AML-193 (cell line): ENCODE results near the gene DTNB.
A peak's percentile ranks its signal among the peaks of the same experiment; 100 is the strongest.

Experiments
- DNase-seq, 2 experiments: peaks; one replicate each; lab custom pipeline; 2025; lab: John Stamatoyannopoulos, UW

DTNB gene

DNA sequence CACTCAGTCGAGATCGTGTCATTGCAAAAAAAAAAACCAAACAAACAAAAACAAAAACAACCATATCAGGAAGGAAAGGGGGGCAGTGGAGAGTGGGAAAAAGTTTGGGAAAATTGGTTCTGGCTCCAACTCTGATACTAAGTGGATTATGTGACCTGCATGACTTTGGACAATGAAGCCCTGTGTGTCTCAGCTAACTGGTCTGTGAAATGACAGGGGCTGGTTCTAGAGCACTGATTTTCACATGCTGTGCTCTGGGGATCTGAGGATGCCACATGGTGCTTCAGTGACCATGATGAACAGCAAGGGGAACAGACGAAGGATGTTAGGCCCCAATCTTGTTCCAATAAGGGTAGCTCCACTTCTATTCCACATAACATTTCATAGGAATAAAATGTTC lies 174.2 kb downstream of the DTNB start:
- no peak for DNase-seq

DNA sequence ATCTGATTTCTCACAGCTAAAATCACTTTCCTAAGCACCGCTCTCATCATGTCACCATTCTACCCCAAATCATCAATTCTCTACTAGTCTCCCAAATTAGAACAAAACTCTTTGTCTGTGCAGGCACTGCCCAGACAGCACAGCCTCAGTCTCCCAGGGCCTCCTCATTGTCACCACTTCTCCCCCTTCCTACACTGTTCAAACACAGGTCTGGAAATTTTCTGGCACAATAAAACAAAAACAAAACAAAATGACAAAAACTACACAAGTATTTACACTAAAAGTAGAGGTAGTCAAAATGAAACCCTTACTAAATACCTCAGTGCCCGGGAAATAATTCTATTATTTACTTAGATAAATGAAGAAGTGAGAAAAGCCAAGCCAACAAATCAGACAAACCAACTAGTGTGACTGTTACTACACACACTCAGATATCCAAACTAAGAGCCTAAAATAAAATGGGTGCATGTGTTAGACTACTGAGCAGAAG lies 175.4 kb downstream of the DTNB start:
- no peak for DNase-seq

DNA sequence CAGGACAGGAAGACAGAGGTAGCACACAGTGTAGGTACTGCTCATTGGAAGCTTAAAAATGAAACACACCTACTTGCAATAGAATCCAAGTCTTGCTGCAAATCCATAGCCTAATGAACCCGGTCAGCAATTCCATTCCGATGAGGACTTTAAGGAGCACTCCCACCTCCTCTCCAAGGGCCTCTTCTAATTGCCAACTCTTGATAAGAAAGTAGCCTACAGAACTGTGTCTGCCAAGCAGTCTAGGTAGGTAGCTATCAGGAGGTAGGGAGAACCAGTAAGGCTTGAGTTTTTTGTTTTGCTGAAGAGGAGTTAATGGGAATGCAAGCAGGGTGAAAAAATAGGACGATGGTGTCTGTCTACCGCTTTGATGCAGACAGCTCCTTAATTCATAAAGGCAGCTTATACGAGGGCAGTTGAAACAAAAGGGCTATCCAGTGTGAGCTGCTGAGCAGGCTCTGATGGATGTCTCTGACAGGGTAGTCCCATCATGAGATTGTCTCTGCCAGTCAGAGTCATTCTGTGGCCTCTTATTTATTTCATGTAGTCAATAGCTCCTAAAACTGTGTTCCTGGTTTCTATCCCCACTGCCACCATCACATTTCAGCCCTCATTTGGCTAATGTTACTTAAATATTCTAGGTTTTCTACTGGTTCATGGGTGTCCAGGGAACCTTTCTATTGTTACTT lies 176.0 kb downstream of the DTNB start:
- no peak for DNase-seq

DNA sequence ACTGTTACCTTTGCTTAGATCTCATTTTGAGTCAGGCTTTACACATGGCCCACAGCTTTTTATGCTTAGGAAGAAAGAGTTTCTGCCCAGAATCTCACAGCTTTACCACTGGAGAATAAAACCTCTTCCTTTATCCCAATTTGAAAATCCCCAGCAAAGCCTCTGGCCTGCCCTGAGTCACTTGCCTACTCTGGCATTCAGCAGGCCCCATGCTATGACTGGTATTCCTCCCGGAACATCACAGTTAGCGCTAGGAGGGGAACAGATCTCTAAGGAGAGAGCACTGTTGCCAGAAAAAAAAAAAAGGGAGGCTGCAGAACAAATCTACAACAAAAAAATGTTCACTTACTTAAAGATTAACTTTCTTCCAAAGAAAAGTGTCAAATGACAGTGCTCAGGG lies 178.8 kb downstream of the DTNB start:
- DNase-seq: no peak

DNA sequence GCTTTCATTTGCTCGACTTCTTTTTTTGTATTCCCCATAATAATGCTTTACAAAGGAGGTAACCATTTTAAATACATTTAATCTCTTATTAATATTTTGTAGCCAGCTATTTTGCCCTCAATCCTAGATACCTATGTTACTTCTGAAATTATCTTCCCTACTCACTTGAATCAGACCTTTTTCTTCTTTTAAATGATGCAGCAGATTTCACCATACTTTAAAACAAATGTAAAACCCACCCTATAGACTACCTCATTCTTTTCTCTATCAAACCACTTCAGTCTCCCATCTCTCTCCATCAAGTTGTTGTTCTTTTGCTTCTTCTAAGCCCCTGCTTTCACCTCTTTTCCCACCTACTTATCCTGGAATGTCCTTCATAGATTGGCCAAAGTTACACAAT lies 180.2 kb downstream of the DTNB start:
- no peak for DNase-seq

DNA sequence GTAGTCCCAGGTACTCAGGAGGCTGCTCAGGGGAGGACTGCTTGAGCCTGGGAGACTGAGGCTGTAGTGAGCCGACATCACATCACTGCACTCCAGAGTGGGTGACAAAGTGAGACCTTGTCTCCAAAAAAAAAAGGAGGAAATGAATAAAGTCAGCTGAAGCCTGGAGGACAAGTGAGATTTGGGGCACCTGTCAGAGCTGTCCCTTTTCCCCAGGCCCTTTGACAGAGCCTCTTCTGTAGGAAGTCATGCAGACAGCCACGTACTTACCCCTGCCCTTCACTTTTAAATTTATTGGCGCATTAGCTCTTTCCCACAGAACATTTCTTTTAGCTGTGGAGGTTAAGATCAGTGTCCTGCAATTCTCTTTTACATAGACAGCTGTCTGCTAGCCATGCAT lies 180.7 kb downstream of the DTNB start:
- no peak for DNase-seq

DNA sequence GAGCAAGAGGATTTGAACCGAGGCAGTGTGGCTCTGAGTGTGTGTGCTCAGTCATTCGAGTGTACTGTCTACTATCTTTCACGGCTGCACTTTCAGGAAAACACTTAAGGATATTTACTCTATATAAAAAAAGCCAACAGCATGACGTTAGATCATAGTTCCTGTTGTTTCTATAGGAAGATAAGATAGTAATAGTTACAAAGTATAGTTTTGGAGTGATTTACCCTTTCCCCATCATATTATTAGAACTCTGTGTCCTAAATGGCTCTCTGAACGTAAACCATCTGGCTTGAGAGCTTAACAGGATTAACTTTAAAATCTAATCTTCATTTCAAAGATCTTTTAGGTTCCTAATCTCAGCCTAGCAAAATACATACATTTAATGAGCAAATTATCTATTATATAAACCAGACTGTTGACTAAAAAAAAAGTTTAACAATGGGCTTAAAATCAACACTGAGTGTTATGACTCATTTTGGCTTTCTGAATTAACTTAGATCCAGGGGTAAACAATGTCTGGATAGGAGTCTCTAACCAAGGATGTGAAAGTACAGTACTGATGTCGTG lies 181.3 kb downstream of the DTNB start:
- DNase-seq: no peak

DNA sequence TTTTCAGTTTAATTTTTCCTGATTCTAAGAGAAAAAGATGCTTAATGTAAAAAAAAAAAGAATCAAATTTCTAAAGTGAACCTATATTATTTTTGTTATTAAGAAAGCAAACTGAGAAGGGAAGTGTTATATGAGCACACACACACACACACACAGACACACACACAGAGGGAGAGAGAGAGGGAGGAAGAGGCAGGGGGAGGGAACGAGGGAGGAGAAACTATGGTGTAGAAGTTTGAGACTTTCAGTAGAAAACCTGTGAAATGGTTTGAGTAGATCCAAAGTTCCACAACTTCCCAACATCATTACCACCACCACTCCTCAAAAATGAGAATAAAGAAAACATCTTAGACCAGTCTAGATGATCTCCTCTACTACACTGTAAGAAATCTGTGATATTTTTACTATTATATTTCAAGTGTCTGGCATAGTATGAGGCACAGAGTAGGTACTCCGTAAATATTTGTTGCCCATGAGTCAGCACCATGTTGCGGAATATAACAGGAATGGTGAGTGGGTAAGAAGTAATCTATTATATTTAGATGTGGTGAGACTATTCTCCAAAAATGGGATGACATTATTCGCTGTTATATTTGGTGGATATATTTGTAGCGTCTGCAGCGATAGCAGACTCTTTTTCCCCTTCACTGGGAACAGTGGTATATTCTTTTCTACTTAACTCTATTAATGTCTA lies 182.2 kb downstream of the DTNB start:
- no peak for DNase-seq

DNA sequence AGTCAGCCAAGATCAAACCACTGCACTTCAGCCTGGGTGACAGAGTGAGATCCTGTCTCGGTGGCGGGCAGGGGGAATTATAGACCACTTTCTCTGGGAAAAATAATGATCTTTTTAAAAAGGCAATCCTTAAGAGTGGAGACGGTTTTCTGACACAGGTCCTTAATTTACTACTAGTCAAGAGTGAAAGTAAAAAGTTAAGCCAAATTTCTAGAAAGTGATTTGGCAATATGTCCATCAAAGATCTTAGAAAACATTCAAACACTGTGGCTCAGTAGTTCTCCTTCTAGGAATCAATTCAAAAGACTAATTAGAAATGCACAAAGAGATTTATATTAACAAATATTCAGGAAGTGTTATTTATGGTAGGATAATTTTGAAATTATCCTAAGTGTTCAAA lies 183.2 kb downstream of the DTNB start:
- DNase-seq: no peak

DNA sequence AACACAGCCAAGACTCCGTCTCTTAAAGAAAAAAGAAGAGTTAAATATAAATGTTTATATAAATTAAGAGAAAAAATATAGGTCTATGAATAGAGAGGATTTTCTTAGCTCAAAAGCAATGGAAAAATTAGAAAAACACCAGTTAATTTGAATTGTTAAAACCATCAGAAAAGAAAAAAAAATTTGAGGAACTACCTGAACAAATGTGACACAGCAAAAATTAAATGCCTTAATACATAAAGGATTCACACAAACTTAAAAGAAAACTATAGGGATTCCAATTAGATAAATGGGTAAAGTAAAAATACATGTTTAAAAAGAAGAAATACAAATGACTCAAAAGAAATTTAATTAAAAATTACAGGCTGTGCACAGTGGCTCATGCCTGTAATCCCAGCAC lies 183.7 kb downstream of the DTNB start:
- DNase-seq: peak; percentile 20 to 22

DNA sequence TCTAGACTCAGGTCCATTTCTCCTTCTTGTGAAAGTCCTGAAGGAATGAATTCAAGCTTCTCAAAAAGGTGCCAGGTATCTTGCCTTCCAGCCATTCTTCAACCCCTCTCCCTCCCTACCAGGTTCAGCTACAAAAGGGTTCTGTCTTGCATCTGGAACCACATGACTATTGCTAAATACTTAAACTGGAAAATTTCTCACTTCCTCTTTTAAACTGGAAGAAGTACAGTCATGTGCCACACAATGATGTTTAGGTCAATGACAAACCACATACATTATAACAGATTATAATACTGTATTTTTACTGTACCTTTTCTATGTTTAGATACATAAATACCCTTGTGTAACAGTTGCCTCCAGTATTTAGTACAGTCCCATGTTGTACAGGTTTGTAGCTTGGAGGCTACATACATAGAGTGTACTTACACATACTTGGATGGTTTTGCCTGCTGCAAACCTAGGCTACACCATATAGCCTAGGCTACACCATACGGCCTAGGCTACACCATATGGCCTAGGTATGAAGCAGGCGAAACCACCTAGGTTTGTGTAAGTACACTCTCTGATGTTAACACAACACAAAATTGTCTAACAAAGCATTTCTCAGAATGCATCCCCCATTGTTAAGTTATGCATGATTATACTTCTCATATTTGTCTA lies 189.6 kb downstream of the DTNB start:
- DNase-seq: peak; percentile 90 to 94

DNA sequence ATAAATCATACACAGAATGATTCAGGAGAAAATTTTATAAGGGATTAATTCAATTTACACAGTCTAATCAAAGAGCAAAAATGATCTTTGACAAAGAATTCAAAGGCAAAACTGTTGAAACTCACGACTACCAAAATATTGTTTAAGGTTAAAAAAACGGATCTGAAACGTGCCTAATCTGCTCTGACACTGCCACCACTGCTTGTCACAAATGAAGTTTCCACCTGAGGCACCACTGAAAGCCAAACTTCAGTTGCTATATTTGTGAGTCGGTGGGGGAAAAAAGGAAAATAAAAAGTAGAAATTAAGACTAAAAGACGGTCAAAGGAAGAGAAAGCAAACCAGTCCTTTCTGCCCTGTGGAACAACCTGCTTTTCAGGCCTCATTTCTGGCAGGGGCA lies 191.0 kb downstream of the DTNB start:
- no peak for DNase-seq

DNA sequence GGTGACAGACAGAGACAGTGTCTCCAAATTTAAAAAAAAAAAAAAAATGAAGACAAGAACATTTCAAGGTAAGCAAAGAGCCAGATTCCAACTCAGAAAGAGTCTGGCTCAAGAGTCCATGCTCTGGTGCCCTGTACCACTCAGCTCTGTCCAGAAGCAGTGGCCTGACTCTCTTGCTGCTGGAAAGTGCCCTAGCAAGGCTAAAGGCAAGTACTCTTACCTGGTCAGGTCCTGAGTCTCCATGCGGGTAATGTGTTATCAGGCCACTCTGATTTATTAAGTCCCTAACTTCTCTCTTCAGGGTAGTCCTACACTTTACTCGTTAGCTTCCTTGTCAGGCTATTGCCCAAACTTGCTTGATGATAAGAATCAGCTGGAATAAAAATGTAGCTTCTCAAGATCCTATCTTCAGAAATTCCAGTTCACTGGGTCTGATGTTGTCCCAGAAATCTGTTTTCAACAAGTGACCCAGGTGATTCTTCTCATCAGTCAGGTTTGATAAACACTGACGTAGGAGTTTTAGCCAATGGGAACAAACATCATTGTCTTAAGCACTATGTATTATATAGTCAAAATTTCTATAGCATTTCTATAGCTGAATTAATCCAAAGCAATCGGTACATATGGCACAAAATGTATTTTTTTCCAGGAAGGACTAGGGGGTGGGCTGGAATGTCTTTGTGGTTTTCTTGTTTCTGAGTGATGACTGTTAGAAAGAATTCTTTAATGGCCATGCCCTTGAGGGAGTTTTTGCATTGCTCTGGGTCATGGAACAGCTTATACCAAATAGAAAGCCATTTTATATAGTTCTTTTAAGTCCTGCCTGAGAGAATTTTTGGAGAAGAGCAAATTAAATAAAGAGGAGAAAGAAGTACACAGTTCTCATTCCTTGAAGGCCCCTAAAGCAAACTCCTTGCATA lies 191.7 kb downstream of the DTNB start:
- no peak for DNase-seq

DNA sequence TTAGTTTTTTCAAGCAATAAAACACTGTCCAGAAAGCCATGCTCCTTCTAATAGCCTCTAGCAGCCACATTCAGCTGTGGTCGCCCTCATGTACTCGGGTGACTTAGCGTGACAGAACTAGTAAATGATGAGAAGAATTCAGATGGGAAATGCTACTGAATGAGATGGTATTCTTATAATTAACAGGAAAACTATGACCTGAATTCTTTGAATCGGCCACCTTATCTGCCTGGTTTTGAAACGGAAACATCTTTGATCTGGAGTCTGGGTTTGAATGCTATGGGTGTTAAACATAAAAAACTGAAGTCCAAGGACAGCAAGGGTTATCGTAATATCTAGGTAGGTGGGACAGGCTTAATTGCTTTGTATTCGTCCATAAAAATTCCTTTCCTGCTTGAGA lies 192.8 kb downstream of the DTNB start:
- no peak for DNase-seq

DNA sequence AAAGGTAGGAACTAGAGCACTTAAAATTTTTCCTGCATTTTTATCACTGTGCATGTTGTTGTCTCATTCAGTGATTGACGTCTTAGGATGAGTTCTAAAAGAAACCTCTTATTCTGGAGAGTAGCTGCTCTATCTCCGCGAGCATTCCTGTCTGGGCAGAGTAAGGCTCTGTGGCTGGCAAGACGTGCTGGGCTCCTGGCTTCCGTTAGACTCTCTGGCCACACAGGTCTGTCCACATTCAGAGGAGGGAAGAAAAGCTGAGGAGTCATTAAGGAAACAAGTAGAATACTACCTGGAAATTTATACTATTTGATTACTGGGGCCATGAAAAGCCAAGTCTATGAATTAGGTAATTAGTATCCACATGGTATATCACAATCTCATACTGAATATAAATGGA lies 193.6 kb downstream of the DTNB start:
- no peak for DNase-seq

DNA sequence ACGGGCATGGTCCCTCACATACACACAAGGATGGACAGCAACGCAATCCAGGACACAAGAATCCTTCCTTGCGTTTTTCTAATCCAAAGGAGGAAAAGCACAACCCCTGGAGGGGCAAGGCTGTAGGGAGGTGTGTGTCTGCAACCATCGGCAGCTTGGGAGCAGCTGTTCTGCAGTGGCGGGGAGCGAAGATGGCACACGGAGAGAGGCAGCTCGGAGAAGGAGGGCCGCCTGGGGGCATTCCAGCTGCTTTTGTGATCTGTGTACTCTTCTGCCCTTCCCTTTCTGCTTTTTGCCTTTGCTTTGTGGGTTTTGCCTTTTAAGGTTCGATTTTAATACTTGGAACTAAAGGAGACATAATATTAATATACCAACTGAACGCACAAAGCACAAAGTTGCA lies 194.6 kb downstream of the DTNB start:
- no peak for DNase-seq

DNA sequence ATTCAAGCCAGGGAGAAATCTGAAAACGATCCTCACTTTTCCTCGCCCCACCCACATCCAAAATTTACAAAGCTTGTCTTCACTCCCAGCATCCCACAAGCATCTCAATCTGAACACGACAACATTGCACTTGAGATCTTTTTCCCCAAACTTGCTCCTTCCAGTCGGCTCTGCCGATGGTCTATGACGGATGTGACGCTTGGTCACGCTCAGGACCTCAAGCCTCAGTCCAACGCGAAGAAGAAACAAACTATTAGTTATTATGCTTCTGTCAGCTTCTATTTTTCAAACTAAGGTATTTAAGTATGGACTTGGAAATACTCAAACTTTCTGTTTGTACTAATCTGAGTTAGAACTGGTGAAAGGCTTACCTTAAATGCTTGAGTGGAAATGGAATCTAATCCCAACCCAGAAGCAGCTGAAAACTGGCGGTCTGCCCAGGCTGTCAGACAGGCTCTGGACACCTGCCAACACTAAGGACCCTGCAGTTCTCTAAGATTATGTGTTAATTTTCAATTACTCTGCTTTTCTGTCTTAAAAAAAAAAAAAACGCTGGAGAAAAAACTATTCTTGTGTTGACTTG lies 199.5 kb downstream of the DTNB start:
- no peak for DNase-seq

DNA sequence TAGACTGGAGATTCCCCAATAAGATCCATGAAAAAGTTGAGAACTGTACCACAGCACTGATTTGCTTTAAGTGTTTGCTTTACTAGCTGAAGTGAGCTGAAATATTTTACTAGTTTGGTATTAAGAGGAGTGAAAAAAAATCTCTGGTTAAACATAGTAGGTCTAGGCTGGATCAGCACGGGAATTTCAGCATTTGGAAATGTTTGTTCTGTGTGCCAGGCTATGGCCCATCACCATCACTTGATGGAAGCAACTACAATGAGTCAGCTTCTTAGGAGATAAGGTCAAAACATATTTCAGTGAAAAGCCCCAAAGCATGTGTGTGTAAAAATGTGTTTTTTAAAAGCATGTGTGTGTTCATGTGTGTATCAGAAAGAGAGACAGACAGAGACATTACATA lies 200.2 kb downstream of the DTNB start:
- no peak for DNase-seq

DNA sequence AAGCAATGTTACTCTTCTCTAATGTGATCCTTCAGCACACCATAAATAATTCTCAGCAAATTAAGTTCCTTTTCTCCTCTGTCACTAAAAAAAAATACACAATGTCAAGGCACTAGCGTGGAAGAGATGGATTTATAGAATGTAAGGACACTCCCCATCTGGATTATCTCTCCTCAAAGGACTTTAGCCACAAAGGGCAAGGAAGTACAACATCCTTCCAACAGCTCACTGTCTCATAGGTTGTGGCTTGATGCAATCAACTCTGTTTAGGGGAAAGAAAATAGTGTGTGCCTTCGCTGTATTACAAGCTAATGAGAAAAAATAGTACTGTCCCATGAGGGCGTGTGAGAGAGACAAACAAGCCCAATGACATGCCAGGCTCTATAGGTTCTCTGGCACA lies 202.6 kb downstream of the DTNB start:
- no peak for DNase-seq

DNA sequence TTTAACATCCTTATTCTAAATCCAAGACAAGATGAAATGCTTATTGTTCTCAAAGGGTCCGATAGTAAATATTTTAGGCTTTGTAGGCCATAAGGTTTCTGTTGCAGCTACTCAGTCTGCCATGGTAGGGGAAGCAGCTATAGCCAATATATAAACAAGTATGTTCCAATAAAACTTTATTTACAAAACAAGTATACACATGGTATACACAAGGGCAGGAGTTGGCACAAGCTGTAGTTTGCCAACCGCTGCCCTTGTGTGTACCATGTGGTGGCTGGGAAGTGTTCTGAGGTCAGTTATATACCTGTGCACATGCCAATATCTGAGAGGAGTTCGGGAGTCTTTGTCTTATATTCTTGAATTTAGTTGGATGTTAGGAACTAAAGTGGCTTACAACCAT lies 205.6 kb downstream of the DTNB start:
- DNase-seq: no peak

DNA sequence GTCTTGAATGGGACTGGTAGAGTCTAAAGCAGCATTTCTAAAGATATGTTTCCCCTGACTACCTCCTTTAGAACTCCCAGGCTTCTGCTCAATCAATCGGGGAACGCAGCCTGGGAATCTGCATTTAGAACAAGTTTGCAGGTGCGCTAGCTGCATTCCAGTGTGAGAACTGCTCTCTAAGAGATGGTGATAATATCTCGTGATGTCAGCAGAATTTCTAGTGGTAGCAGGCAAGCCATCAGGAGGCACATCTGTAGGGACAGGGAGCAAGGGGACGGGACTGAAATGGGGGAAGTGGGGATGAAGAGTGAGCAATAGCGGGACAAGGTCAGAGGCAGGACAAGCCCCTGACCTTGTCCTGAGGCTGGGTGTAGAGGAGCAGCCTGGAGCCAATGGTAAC lies 211.4 kb downstream of the DTNB start:
- no peak for DNase-seq
